Endodermal cell (in vitro differentiated cells): ENCODE measurements around the gene IDNK. TPM values are rescaled to one million over a fixed set of nuclear protein-coding genes. Genes with fewer than 3 reads are reported as not detected.

Source experiments
- DNase-seq: peaks from one replicate; pipeline ENCODE4 v3.0.0-alpha.2; 2017
- H3K27ac ChIP-seq: 2 replicates; pipeline ENCODE4 v1.5.1; 2013; ENCODE audit warnings: mild to moderate bottlenecking, low read depth, low read length, moderate library complexity
- H3K27me3 ChIP-seq: 2 replicates; pipeline ENCODE4 v1.6.1; 2013; ENCODE audit warnings: mild to moderate bottlenecking, low read length, moderate library complexity; ENCODE audit not compliant: insufficient read depth, control insufficient read depth, poor library complexity, severe bottlenecking
- H3K36me3 ChIP-seq: 2 replicates; pipeline ENCODE4 v1.7.0; 2013; ENCODE audit warnings: mild to moderate bottlenecking, low read length, moderate library complexity; ENCODE audit not compliant: control insufficient read depth, insufficient read depth
- H3K4me1 ChIP-seq: one replicate; pipeline ENCODE4 v1.7.0; 2013; ENCODE audit warnings: low read length; ENCODE audit not compliant: control insufficient read depth, insufficient read depth
- H3K4me3 ChIP-seq: 2 replicates; pipeline ENCODE4 v1.5.1; 2013; ENCODE audit warnings: mild to moderate bottlenecking, low read length, moderate library complexity
- H3K9ac ChIP-seq: 2 replicates; pipeline ENCODE4 v1.6.1; 2013; ENCODE audit warnings: mild to moderate bottlenecking, low read length, moderate library complexity; ENCODE audit not compliant: poor library complexity, severe bottlenecking; ENCODE audit errors: extremely low read depth
- H3K9me3 ChIP-seq: 2 replicates; pipeline ENCODE4 v1.6.1; 2013; ENCODE audit warnings: mild to moderate bottlenecking, low read length, moderate library complexity; ENCODE audit not compliant: control insufficient read depth
- H3K27ac Mint-ChIP-seq: 2 replicates; pipeline ENCODE4 v1.8.0; 2020; ENCODE audit warnings: mixed read lengths
- H3K27me3 Mint-ChIP-seq: 2 replicates; pipeline ENCODE4 v1.8.0; 2021; ENCODE audit warnings: mild to moderate bottlenecking, mixed read lengths; ENCODE audit not compliant: insufficient read depth
- H3K36me3 Mint-ChIP-seq: 2 replicates; pipeline ENCODE4 v1.8.0; 2020; ENCODE audit warnings: low read depth, mixed read lengths
- H3K4me1 Mint-ChIP-seq: 2 replicates; pipeline ENCODE4 v1.8.0; 2020; ENCODE audit warnings: mixed read lengths
- H3K4me3 Mint-ChIP-seq: 2 replicates; pipeline ENCODE4 v1.8.0; 2020; ENCODE audit warnings: mild to moderate bottlenecking, moderate library complexity, mixed read lengths
- H3K9me3 Mint-ChIP-seq: 2 replicates; pipeline ENCODE4 v1.8.0; 2020; ENCODE audit warnings: mild to moderate bottlenecking, mixed read lengths
- CTCF ChIP-seq: fragments of 200-600 bp; sonication (generic); conservative IDR thresholded peaks from 2 replicates; pipeline ENCODE4 v1.5.0; 2021; ENCODE audit warnings: antibody characterized with exemption, mild to moderate bottlenecking
- WGBS, 2 experiments: methylation state at CpG; one replicate each; pipeline versions ENCODE4 v1.1.5 to v1.1.7; 2013; ENCODE audit warnings: missing lambda C conversion rate in 2 of 2, mixed read lengths in 1 of 2; ENCODE audit not compliant: insufficient coverage in 1 of 2, insufficient read length in 1 of 2; 5-methylcytosine and 5-hydroxymethylcytosine counted together
- total RNA-seq, 2 donors: library from RNA; stranded (reverse); fragmentation: NEBNext Ultra II Directional in 1 of 2; extraction: Animal tissue kit (Norgen Biotek cat#: 25700) in 1 of 2; gene quantifications; 2 replicates in 1 of 2; 3 replicates in 1 of 2; pipeline ENCODE4 v1.2.1, GENCODE V29; 2021

IDNK gene
- total RNA-seq, 2 donors from 2014 or later = 1.6 TPM

GRCh38 chr9:83688921-83689320 is 66.0 kb downstream of the IDNK start:
- H3K4me1 ChIP-seq = no peaks in the 10 kb centered on the region
- H3K36me3 ChIP-seq = peaks cover 17% of the 10 kb centered on the region
- no peak overlapping the region for H3K27ac Mint-ChIP-seq
- peaks cover 10% of the 10 kb centered on the region for H3K36me3 Mint-ChIP-seq
- no peak for TF ChIP-seq CTCF
- no peak overlapping the region for H3K27ac ChIP-seq
- no peaks in the 10 kb centered on the region for H3K27me3 Mint-ChIP-seq
- peaks cover 15% of the 10 kb centered on the region for H3K4me1 Mint-ChIP-seq
- H3K9ac ChIP-seq = no peak overlapping the region
- 94 to 97% methylated on average over 2 to 3 of the region's 3 CpGs for WGBS, 2 experiments
- no peaks in the 10 kb centered on the region for H3K9me3 Mint-ChIP-seq
- DNase-seq = no peak
- H3K9me3 ChIP-seq = peaks cover 9% of the 10 kb centered on the region
- H3K27me3 ChIP-seq = no peaks in the 10 kb centered on the region
- H3K4me3 ChIP-seq = no peak overlapping the region
- H3K4me3 Mint-ChIP-seq = no peak overlapping the region

- peaks cover 5% of the 10 kb centered on the region for H3K36me3 Mint-ChIP-seq
- Histone ChIP-seq H3K9me3 (no peaks in the 10 kb centered on the region), H3K27ac (no peak overlapping the region), H3K4me1 (no peaks in the 10 kb centered on the region), H3K4me3 (no peak overlapping the region), H3K36me3 (no peaks in the 10 kb centered on the region), H3K27me3 (no peaks in the 10 kb centered on the region), H3K9ac (no peak overlapping the region)
- DNase-seq = no peak
- H3K27me3 Mint-ChIP-seq = no peaks in the 10 kb centered on the region
- no peak for TF ChIP-seq CTCF
- H3K9me3 Mint-ChIP-seq = no peaks in the 10 kb centered on the region
- 94 to 100% methylated on average over 1 to 3 of the region's 3 CpGs for WGBS, 2 experiments
- H3K4me3 Mint-ChIP-seq = no peak overlapping the region
- no peak overlapping the region for H3K27ac Mint-ChIP-seq
- peaks cover 20% of the 10 kb centered on the region for H3K4me1 Mint-ChIP-seq
Observed at GRCh38 chr9:83691492-83691891, 68.5 kb downstream of the IDNK start.

Other genes starting within 250 kb of the IDNK start
- gene FRMD3, start 84.7 kb upstream of the IDNK start, total RNA-seq = under 1 TPM; 0.13 to 0.35 TPM
- 100 to 1,000 TPM; 114 to 119 TPM for gene UBQLN1, start 84.8 kb downstream of the IDNK start, total RNA-seq
- gene GKAP1, start 194.6 kb downstream of the IDNK start, total RNA-seq = 10 to 100 TPM in 1 of 2 donors, 1 to 10 TPM in 1; 8.5 to 13.5 TPM